ENCODE results near the gene PPP2R5A.
"Not testable (repeated sequence)": the region's sequence is repeated elsewhere in the genome, so short reads cannot be mapped to it uniquely, and the experiment has no call there.

The PPP2R5A gene

GRCh38 chr1:212302745-212303383 is 17.7 kb downstream of the PPP2R5A start:
- DNase-seq: no peak

GRCh38 chr1:212305342-212305741 is 20.1 kb downstream of the PPP2R5A start:
- no peak for DNase-seq

- DNase-seq: not testable (repeated sequence)
Measured at GRCh38 chr1:212305984-212306452, 20.8 kb downstream of the PPP2R5A start.

- no peak for DNase-seq
Measured at GRCh38 chr1:212309967-212310366, 24.8 kb downstream of the PPP2R5A start.

- no peak for DNase-seq
Measured at GRCh38 chr1:212310383-212310782, 25.2 kb downstream of the PPP2R5A start.

GRCh38 chr1:212311836-212312497 is 26.8 kb downstream of the PPP2R5A start:
- DNase-seq: no peak

GRCh38 chr1:212313616-212314015 is 28.4 kb downstream of the PPP2R5A start:
- DNase-seq: no peak

- DNase-seq: no peak
Measured at GRCh38 chr1:212315184-212315583, 30.0 kb downstream of the PPP2R5A start.

- DNase-seq: peak; percentile 23
Measured at GRCh38 chr1:212315907-212316306, 30.7 kb downstream of the PPP2R5A start.

- no peak for DNase-seq
Measured at GRCh38 chr1:212317916-212318315, 32.7 kb downstream of the PPP2R5A start.

- not testable (repeated sequence) for DNase-seq
Measured at GRCh38 chr1:212321031-212321430, 35.8 kb downstream of the PPP2R5A start.

GRCh38 chr1:212323066-212323465 is 37.9 kb downstream of the PPP2R5A start:
- no peak for DNase-seq

GRCh38 chr1:212326541-212326940 is 41.3 kb downstream of the PPP2R5A start:
- DNase-seq: no peak

GRCh38 chr1:212328248-212328647 is 43.0 kb downstream of the PPP2R5A start:
- DNase-seq: no peak

GRCh38 chr1:212329105-212329504 is 43.9 kb downstream of the PPP2R5A start:
- no peak for DNase-seq

- no peak for DNase-seq
Measured at GRCh38 chr1:212341090-212341489, 55.9 kb downstream of the PPP2R5A start.

- no peak for DNase-seq
Measured at GRCh38 chr1:212344905-212345304, 59.7 kb downstream of the PPP2R5A start.

- DNase-seq: no peak
Measured at GRCh38 chr1:212346601-212347000, 61.4 kb downstream of the PPP2R5A start.

GRCh38 chr1:212351588-212352362 is 66.6 kb downstream of the PPP2R5A start:
- no peak for DNase-seq

- DNase-seq: no peak
Measured at GRCh38 chr1:212353181-212353580, 68.0 kb downstream of the PPP2R5A start.

GRCh38 chr1:212354464-212354863 is 69.3 kb downstream of the PPP2R5A start:
- DNase-seq: no peak

GRCh38 chr1:212355230-212355969 is 70.2 kb downstream of the PPP2R5A start:
- no peak for DNase-seq

All from CD4-positive, alpha-beta T cell treated with Interleukin-10 for 1 hour (primary cell).